Stomach (tissue), 9 donors: Measurements from ENCODE around the gene TSC22D1. TPM values are rescaled to one million over a fixed set of nuclear protein-coding genes. Genes with fewer than 3 reads are reported as not detected.

Experiments
- DNase-seq, 2 donors: peaks; one replicate each; pipeline versions ENCODE4 v3.0.0 to v3.0.0-alpha.2; 2013 to 2019
- H3K27ac ChIP-seq, 5 donors: fragments of 200-600 bp in 4 of 5; sonication (generic) in 4 of 5; one replicate each; pipeline ENCODE4 v1.5.1; 2013 to 2019; ENCODE audit warnings: mild to moderate bottlenecking in 1 of 5, moderate library complexity in 1 of 5
- H3K27me3 ChIP-seq, 3 donors: fragments of 200-600 bp; sonication (generic); one replicate each; pipeline ENCODE4 v1.5.1; 2017 to 2019; ENCODE audit warnings: mixed run types in 1 of 3
- H3K36me3 ChIP-seq, 4 donors: fragments of 200-600 bp; sonication (generic); 1 replicate in 3 of 4; 2 replicates in 1 of 4; pipeline ENCODE4 v1.5.1; 2016 to 2019
- H3K4me1 ChIP-seq, 4 donors: fragments of 200-600 bp; sonication (generic); one replicate each; pipeline ENCODE4 v1.5.1; 2016 to 2019
- H3K4me3 ChIP-seq, 4 donors: fragments of 200-600 bp; sonication (generic) in 3 of 4; one replicate each; pipeline ENCODE4 v1.5.1; 2016 to 2019; ENCODE audit warnings: mild to moderate bottlenecking in 1 of 4
- H3K9me3 ChIP-seq, 4 donors: fragments of 200-600 bp; sonication (generic); one replicate each; pipeline ENCODE4 v1.5.1; 2016 to 2019
- EP300 ChIP-seq: sonication (generic); formaldehyde crosslinking; IDR thresholded peaks from one replicate; pipeline ENCODE4 v1.6.1; 2017; ENCODE audit warnings: antibody characterized with exemption
- POLR2A ChIP-seq, 4 donors: fragments of 450-650 bp; IDR thresholded peaks; one replicate each; pipeline ENCODE4 v1.6.1; 2016; ENCODE audit warnings: antibody characterized with exemption in 4 of 4, control low read depth in 2 of 4, mild to moderate bottlenecking in 1 of 4, moderate library complexity in 1 of 4
- POLR2AphosphoS5 ChIP-seq, 3 donors: sonication (generic); formaldehyde crosslinking; IDR thresholded peaks; one replicate each; pipeline ENCODE4 v1.6.1; 2016; ENCODE audit warnings: antibody characterized with exemption in 3 of 3
- WGBS, 5 donors: extraction: QIAGEN DNeasy Blood & Tissue Kit in 3 of 5; methylation state at CpG; one replicate each; pipeline versions ENCODE4 v1.1.5 to v1.1.7; 2013 to 2018; 5-methylcytosine and 5-hydroxymethylcytosine counted together
- intact Hi-C: fragments of 100-400 bp; cut with DNase I; formaldehyde crosslinking; loops from one replicate; pipeline ENCODE4 v1.15.1; 2023; ENCODE audit warnings: low total_unique reads
- polyA plus RNA-seq, 3 donors: library from polyadenylated mRNA; stranded (reverse); fragments of 200-250 nt; gene quantifications; one replicate each; pipeline ENCODE4 v1.2.3, GENCODE V29; 2013
- total RNA-seq, 5 donors: library from RNA; depleted of rRNA; stranded (reverse); fragments of >200 nt; gene quantifications; one replicate each; pipeline versions ENCODE4 v1.1.0 to v1.2.3, GENCODE V29; 2014 to 2016
- TF ChIP-seq, protein P1 (sequence below), 7 experiments: fragments of 450-650 bp in 4 of 7; fragments of 200-600 bp in 3 of 7; sonication (generic) in 3 of 7; IDR thresholded peaks; one replicate each; pipeline ENCODE4 v1.5.1; 2016 to 2019; ENCODE audit warnings: antibody characterized with exemption in 7 of 7, control low read depth in 2 of 7, mild to moderate bottlenecking in 1 of 7
- donor health status: healthy with polysubstance abuse.
- donor health status: Bipolar disorder and iron deficiency.
- donor health status: healthy.

The TSC22D1 gene
- total and polyA plus RNA-seq, 8 donors, result 26.1 to 195 (median 111) TPM

DNA sequence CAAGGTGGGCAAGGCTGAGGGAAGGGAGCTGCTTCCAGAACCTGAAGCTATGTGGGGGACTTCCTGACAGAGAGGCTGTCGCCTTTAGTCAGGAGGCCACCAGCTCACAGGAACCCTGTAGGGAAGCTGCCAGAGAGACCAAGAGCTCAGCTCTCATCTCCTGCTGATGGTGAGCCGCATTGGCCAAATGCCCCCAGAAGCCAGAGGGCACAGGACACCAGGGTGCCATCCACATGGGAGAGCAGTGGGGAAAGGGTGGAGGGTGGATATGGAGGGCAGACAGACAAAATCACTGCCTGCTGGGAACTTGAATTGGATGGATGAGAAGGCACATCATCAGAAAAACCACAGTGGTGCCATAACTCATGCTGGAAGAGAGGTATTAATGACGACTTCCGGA lies 166.5 kb downstream of the TSC22D1 start:
- 82 to 89% (median 89%) methylated on average over 4 of the region's 4 CpGs for WGBS, 5 donors
- no peaks in the 10 kb centered on the region for H3K27me3 ChIP-seq
- intact Hi-C loops, result no loop called here
- H3K4me1 ChIP-seq, result peaks cover 0 to 5% (median 4%) of the 10 kb centered on the region in 4 donors
- H3K4me3 ChIP-seq, result no peak overlapping the region
- H3K9me3 ChIP-seq, result no peaks in the 10 kb centered on the region
- no peak overlapping the region for H3K27ac ChIP-seq
- DNase-seq, result no peak
- H3K36me3 ChIP-seq, result no peaks in the 10 kb centered on the region
- no peak for TF ChIP-seq POLR2A (IDR thresholded peaks at IDR 0.05)
- TF ChIP-seq EP300, result no peak
- no peak for TF ChIP-seq POLR2AphosphoS5 (IDR thresholded peaks at IDR 0.05)
- TF ChIP-seq, protein P1, sequence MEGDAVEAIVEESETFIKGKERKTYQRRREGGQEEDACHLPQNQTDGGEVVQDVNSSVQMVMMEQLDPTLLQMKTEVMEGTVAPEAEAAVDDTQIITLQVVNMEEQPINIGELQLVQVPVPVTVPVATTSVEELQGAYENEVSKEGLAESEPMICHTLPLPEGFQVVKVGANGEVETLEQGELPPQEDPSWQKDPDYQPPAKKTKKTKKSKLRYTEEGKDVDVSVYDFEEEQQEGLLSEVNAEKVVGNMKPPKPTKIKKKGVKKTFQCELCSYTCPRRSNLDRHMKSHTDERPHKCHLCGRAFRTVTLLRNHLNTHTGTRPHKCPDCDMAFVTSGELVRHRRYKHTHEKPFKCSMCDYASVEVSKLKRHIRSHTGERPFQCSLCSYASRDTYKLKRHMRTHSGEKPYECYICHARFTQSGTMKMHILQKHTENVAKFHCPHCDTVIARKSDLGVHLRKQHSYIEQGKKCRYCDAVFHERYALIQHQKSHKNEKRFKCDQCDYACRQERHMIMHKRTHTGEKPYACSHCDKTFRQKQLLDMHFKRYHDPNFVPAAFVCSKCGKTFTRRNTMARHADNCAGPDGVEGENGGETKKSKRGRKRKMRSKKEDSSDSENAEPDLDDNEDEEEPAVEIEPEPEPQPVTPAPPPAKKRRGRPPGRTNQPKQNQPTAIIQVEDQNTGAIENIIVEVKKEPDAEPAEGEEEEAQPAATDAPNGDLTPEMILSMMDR (IDR thresholded peaks at IDR 0.05), result no peak

DNA sequence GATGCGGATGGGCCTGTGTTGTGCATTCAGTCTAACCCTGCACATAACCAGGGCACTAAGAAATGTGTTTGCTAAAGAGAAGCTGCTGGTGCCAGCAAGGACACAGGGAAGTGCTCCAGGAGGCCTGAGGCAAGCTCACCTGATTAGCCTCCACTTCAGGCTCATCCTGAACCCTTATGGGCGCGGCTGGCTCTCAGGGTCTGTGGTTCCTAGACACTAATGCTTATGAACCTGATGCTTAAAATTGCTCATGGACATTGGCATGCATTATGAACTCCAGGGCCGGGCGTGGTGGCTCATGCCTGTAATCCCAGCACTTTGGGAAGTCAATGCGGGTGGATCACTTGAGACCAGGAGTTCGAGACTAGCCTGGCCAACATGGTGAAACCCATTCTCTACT lies 168.2 kb downstream of the TSC22D1 start:
- 88 to 98% (median 96%) methylated on average over 7 of the region's 7 CpGs for WGBS, 5 donors
- H3K9me3 ChIP-seq, result no peaks in the 10 kb centered on the region
- H3K4me1 ChIP-seq, result peaks cover 5 to 21% (median 17%) of the 10 kb centered on the region in 4 donors
- TF ChIP-seq POLR2AphosphoS5 (IDR thresholded peaks at IDR 0.05) (no peak), POLR2A (IDR thresholded peaks at IDR 0.05) (no peak), EP300 (no peak)
- TF ChIP-seq, protein P1 (IDR thresholded peaks at IDR 0.05), result no peak
- H3K27me3 ChIP-seq, result no peaks in the 10 kb centered on the region
- intact Hi-C loops, result no loop called here
- H3K27ac ChIP-seq, result no peak overlapping the region
- no peak overlapping the region for H3K4me3 ChIP-seq
- no peaks in the 10 kb centered on the region for H3K36me3 ChIP-seq
- DNase-seq, result no peak

GRCh38 chr13:44407379-44407778 lies 168.8 kb downstream of the TSC22D1 start:
- H3K36me3 ChIP-seq, result no peaks in the 10 kb centered on the region
- H3K4me1 ChIP-seq, result peaks cover 5 to 26% (median 22%) of the 10 kb centered on the region in 4 donors
- WGBS, 5 donors, result 63 to 95% (median 83%) methylated on average over 3 of the region's 3 CpGs
- intact Hi-C loops, result no loop called here
- no peak overlapping the region for H3K27ac ChIP-seq
- no peak overlapping the region for H3K4me3 ChIP-seq
- no peaks in the 10 kb centered on the region for H3K27me3 ChIP-seq
- no peak for TF ChIP-seq POLR2AphosphoS5 (IDR thresholded peaks at IDR 0.05)
- TF ChIP-seq POLR2A (IDR thresholded peaks at IDR 0.05), result no peak
- TF ChIP-seq, protein P1 (IDR thresholded peaks at IDR 0.05), result no peak
- no peak for TF ChIP-seq EP300
- H3K9me3 ChIP-seq, result no peaks in the 10 kb centered on the region
- no peak for DNase-seq

DNA sequence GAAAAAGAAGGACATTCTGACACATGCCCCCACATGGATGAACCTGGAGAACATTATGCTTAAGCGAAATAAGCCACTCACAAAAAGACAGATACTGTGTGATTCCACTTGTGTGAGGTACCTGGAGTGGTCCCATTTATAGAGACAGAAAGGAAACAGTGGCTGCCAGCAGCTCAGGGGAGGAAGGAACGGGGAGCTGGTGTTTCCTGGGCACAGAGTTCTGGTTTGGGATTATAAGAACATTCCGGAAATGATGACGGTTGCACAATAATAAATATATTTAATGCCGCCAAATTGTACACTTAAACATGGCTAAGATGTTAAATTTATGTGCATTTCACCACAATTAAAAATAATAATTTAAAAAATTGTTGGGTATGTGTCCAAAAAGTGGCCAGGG lies 169.5 kb downstream of the TSC22D1 start:
- Histone ChIP-seq H3K9me3 (no peaks in the 10 kb centered on the region), H3K27ac (peak overlapping the region in 2 of 5 donors; percentile 81 to 83), H3K36me3 (no peaks in the 10 kb centered on the region), H3K4me3 (no peak overlapping the region), H3K4me1 (peaks cover 5 to 32% (median 24%) of the 10 kb centered on the region in 4 donors), H3K27me3 (no peaks in the 10 kb centered on the region)
- DNase-seq, result no peak
- intact Hi-C loops, result no loop called here
- TF ChIP-seq POLR2AphosphoS5 (IDR thresholded peaks at IDR 0.05) (no peak), EP300 (no peak), POLR2A (IDR thresholded peaks at IDR 0.05) (no peak)
- TF ChIP-seq, protein P1 (IDR thresholded peaks at IDR 0.05), result no peak
- WGBS, 5 donors, result 68 to 94% (median 81%) methylated on average over 5 of the region's 5 CpGs
